SKM-1 (cell line): ENCODE data around the gene FNDC10.

Experiments used
- DNase-seq: peaks from one replicate; lab custom pipeline; 2025; ENCODE audit not compliant: unreplicated experiment; lab: John Stamatoyannopoulos, UW

FNDC10 gene

DNA sequence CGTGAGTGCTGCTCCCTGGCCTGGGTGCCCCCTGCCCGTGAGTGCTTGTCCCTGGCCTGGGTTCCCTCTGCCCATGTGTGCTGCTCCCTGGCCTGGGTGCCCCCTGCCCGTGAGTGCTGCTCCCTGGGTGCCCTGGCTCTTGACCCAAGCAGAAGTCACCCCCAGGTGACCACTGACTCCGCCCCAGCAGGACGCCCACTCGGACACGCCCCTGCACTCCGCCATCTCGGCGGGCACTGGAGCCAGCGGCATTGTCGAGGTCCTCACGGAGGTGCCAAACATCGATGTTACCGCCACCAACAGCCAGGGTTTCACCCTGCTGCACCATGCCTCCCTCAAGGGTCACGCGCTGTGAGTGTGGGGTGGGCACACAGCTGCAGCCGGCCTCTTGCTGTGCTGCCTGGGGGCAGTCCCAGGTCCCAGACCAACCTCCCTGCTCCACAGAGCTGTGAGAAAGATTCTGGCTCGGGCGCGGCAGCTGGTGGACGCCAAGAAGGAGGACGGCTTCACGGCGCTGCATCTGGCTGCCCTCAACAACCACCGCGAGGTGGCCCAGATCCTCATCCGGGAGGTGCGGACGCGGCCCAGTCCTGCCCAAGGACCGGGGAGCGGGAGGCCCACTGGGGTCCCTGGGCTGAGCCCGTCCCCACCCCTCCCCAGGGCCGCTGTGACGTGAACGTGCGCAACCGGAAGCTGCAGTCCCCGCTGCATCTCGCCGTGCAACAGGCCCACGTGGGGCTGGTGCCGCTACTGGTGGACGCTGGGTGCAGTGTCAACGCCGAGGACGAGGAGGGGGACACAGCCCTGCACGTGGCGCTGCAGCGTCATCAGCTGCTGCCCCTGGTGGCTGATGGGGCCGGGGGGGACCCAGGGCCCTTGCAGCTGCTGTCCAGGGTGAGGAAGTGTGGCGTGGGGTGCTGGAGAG, 28.2 kb upstream of the FNDC10 start:
- DNase-seq, result no peak

DNA sequence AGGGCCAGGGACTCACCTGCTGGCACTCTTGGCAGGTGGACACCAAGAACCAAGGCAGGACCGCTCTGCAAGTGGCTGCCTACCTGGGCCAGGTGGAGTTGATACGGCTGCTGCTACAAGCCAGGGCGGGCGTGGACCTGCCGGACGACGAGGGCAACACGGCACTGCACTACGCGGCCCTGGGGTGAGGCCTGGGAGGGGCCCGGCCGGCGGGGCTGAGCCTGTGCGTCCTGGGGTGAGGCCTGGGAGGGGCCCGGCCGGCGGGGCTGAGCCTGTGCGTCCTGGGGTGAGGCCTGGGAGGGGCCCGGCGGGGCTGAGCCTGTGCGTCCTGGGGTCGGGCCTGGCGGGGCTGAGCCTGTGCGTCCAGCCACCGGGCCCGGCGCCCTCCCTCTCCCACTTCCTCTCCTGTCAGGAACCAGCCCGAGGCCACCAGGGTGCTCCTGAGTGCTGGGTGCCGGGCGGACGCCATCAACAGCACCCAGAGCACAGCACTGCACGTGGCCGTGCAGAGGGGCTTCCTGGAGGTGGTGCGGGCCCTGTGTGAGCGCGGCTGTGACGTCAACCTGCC, 27.4 kb upstream of the FNDC10 start:
- DNase-seq, result no peak

- DNase-seq, result no peak
These were observed 26.5 kb upstream of the FNDC10 start for GRCh38 chr1:1626207-1627141.

DNA sequence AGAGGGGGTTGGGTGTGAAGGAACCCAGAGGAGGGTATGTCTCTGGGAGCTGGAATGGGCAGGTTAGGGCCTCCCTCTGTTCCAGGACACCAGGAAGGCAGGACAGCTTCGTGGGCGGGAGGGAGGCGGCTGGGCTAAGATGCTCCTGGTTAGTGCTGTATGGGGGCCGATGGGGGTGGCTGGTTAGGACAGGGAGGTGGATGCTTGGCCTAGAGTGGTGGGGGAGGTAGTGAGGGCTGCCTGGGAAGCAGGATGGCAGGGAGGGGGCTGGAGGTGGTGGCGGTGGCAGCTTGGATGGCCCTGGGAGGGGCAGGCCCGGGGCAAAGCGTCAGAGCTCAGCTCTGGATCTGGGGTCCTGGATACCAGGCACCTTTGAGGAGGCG, 25.9 kb upstream of the FNDC10 start:
- DNase-seq, result no peak

- no peak for DNase-seq
These were observed 25.5 kb upstream of the FNDC10 start for GRCh38 chr1:1625404-1625775.

GRCh38 chr1:1624443-1625403, 24.8 kb upstream of the FNDC10 start:
- DNase-seq, result no peak

DNA sequence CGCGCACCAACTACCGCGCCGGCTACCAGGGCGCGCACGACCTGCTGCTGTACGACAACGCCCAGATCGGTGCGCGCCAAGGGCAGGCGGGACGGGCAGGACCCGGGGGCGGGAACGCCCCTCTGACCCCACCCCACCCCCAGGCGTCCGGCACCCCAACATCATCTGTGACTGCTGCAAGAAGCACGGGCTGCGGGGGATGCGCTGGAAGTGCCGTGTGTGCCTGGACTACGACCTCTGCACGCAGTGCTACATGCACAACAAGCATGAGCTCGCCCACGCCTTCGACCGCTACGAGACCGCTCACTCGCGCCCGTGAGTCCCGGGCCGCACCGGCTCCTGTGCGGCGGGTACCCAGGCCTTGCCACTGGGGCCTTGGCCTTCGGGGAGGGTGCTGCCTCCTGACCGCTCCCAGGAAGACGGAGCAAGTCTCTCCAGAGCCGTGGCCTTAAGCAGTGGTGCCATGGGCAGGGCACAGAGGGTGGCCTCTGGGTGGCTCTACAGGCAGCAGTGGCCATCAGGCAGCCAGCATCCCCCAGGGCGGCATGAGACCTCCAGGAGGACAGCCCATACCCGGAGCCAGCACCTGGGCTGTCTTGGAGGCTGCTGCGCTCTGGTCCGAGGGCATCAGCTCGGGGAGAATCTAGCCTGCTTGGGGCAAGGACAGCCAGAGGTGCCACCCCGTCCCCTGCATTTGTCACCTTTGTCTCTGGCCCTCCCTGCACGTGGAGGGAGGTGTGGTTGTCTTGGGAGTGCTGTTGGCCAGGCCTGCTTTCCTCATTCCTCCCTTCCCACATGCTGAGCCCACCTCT, 23.9 kb upstream of the FNDC10 start:
- no peak for DNase-seq

DNA sequence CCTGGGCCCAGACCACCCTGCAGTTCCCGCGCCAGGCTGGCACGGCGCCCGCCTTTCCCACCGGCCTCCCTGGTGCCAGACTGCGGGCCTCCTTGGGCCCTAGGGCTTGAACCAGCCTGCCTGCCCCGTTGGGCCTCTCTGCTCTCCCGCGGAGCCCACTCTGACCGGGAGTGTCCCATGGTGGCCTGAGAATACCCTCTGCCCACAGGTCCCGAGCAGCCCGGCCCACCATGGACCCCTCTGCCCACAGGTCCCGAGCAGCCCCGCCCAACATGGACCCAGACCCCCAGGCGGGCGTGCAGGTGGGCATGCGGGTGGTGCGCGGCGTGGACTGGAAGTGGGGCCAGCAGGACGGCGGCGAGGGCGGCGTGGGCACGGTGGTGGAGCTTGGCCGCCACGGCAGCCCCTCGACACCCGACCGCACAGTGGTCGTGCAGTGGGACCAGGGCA, 23.3 kb upstream of the FNDC10 start:
- no peak for DNase-seq

DNA sequence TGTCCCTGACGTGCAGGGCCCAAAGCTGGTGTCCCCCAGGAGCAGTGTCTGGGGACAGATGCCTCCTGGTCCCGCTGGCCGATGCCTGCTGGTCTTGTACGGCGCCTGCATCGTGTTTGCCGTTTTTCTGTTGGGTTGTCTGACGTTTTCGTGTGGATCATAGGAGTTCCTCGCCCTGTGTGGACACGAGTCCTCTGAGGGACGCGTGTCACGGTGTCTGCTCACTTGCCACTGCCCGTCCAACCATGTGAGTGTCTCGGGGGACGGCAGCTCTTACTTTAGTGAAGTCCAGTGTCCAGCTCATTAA, 22.8 kb upstream of the FNDC10 start:
- DNase-seq, result no peak

GRCh38 chr1:1622010-1622787, 22.3 kb upstream of the FNDC10 start:
- DNase-seq, result no peak

GRCh38 chr1:1621173-1622009, 21.5 kb upstream of the FNDC10 start:
- no peak for DNase-seq

- no peak for DNase-seq
These were observed 20.7 kb upstream of the FNDC10 start for GRCh38 chr1:1620433-1621139.

GRCh38 chr1:1619917-1620361, 20.0 kb upstream of the FNDC10 start:
- no peak for DNase-seq

DNA sequence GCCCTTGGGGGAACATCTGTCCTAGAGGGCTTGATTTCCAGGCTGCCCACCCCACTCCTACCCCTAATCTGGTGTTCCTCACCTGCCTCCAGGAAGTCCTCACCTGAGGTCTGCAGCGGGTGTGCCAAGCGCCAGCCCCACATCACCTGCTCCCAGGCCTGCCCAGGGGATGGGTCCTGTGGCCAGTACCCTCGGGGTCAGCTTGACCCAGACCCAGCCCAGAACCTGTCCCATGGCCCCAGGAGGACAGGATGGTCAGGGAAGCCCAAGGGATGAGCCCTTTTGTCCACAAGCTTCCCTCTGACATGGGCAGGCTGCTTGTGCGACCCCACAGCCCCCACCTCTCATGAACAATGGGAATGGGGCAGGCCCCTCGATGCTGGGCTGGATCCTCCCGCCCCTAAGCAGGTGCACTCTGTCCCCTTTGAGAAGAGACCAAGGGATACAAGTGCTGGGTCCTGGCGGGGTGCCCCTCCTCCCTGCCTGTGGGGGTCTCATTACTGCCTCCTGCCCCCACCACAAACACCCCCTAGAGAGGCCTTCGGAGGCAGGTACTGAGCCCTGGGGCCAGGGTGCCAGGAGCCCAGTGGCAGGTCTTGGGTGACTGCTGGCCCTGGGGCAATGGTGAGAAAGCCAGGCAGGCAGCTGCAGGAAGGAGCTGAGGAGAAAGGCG, 18.6 kb upstream of the FNDC10 start:
- DNase-seq, result no peak

GRCh38 chr1:1617925-1618324, 18.0 kb upstream of the FNDC10 start:
- no peak for DNase-seq

DNA sequence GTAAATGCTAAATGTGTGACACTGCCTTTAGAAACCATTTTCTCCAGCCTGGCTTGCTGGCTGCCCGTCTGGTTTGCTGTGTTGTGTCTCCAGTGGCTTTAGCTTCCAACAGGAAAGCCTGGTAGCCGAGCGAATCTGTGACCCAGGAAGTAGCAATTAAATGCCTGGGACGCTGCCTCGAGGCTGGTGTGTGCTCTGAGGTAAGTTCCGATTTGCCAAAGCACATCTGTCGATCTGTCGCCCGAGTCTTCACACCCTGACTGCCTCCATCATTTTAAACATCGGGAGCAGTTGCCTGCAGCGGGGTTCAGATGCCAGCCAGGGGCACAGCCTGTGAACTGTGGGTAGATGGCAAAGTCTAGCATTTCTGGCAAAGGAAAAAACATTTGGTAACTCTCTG, 17.6 kb upstream of the FNDC10 start:
- no peak for DNase-seq

DNA sequence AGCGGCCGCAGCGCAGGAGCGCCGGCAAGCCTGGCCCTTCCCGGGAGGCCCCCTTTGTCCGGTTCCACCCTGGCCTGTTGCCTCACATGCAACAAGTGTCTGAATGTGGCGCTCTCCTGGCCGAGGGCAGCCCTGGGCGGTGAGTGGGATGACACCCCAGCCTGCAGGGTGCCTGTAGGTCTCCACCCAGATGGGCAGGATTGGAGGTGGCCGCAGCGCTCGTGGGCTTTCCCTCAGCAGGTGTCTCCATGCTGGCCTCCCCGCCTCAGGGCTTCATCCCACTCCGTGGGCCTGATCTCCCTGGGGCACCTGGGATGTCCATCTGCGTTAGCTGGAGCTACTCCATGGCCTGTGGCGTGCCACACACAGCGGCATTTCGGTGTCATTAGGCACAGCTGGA, 16.9 kb upstream of the FNDC10 start:
- no peak for DNase-seq
